Measurements from ENCODE around the gene FAM76A. TPM values are rescaled to one million over a fixed set of nuclear protein-coding genes. Genes with fewer than 3 reads are reported as not detected.

The FAM76A gene
- 7.9 and 10.1 TPM in 2 replicates for total RNA-seq

GRCh38 chr1:27725374-27726172, at the start of gene FAM76A:
Gene FAM76A (plus strand): TSS chr1:27725961. CDS start chr1:27726081, 120 bp downstream.

GRCh38 chr1:27772932-27773825, 47.4 kb downstream of the FAM76A start, which contains the start of gene STX12:
Gene STX12 (plus strand): TSS chr1:27773219. CDS start chr1:27773308, 89 bp downstream.

Other genes with a start within 250 kb of the FAM76A start
- gene WASF2, start 235.8 kb upstream of the FAM76A start, total RNA-seq, result 24.7 and 36.5 TPM in 2 replicates
- gene AHDC1, start 121.8 kb upstream of the FAM76A start, total RNA-seq, result 4.6 and 7.3 TPM in 2 replicates
- under 0.01 and 0.19 TPM in 2 replicates for gene FGR, start 90.8 kb upstream of the FAM76A start, total RNA-seq
- gene IFI6, start 53.8 kb upstream of the FAM76A start, total RNA-seq, result 31.2 and 34.2 TPM in 2 replicates
- gene STX12, start 47.3 kb downstream of the FAM76A start, total RNA-seq, result 86.5 and 121 TPM in 2 replicates
- gene PPP1R8, start 104.8 kb downstream of the FAM76A start, total RNA-seq, result 41.4 and 44.9 TPM in 2 replicates
- gene THEMIS2, start 146.6 kb downstream of the FAM76A start, total RNA-seq, result 3.1 and 3.4 TPM in 2 replicates
- 26.1 and 33.0 TPM in 2 replicates for gene RPA2, start 188.6 kb downstream of the FAM76A start, total RNA-seq
- gene SMPDL3B, start 209.0 kb downstream of the FAM76A start, total RNA-seq, result 0.09 and 0.18 TPM in 2 replicates
- 3.8 and 4.4 TPM in 2 replicates for gene XKR8, start 234.0 kb downstream of the FAM76A start, total RNA-seq

Data from endothelial cell of coronary artery (primary cell).